GM19397 (cell line): ENCODE data around the gene EPN1.

ENCODE experiments used
- ATAC-seq: cut with Tn5 transposase; IDR thresholded peaks from one replicate; pipeline ENCODE4 v1.9.1; 2021; ENCODE audit warnings: mild to moderate bottlenecking, moderate library complexity; ENCODE audit not compliant: unreplicated experiment

Gene EPN1

GRCh38 chr19:55674841-55675660 is at the start of gene EPN1:
Gene EPN1, plus strand, starts transcription at chr19:55675226. Its CDS starts 3,402 bp downstream, at chr19:55678628.
- ATAC-seq: peak; percentile 73

- ATAC-seq: no peak
These were observed 48.7 kb upstream of the EPN1 start for GRCh38 chr19:55626350-55626749.

GRCh38 chr19:55632463-55632834 is 42.6 kb upstream of the EPN1 start:
- no peak for ATAC-seq

DNA sequence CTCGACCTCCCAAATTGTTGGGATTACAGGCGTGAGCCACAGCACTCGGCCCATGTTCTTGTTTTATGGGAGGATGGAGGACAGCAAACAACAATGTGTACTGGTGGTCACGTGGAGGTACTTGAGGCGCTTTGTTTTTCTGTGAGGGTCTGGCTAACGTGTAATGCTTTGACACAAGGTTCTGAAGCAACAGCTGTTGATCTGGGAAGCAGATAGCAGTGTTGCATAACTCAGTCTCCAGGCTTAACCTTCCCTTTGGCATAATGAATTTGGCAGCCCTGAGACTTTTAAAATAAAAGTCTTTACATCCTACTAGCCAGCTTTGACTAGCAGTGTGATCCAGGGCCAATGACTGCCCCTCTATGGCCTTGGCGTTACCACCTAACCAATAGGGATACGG is 41.2 kb upstream of the EPN1 start:
- ATAC-seq: no peak

DNA sequence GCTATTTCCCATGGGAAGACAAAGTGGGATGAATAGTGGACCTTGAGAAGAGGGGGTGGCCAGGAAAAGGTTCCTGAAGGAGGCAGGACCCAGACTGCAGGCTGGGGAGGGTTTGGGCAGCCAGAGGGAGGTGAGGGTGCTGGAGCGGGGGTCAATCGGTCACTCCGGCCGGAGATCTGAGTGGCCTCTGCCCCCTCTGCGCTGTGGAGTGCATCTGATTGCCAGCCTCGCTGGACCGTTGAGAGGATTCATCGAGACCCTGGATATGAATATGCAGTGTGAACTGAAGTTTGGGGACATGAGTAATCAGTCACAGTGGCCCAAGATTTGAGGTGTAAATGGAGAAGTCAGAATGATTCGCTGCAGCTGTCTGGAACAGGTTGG is 39.7 kb upstream of the EPN1 start:
- no peak for ATAC-seq

DNA sequence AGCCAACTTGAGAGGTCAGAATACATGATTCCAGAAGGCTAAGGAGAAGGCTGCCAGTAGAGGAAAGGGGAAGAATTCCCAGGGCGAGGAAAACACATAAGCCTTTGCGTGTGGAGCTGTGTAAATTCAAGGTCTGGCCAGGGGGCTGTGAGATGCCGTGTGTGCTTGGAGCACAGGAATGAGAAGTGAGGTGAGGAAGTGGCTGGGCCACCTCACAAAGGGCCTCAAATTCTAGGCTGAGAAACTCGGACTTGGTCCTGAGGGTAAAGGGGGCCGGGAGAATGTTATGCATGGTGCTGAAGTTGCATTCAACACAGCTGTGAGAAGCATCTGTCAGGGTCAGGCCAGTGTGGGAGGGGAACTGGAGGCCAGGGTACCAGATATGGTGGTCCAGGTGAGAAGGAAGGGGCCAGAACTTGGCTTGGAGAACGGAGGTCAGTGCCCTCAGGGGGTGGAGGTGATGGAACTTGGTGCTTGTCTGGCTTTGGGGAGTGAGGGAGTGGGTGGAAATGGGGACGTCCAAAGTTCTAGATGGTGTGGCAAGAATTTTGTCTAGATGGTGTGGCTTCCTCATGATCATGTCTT is 39.1 kb upstream of the EPN1 start:
- ATAC-seq: no peak

DNA sequence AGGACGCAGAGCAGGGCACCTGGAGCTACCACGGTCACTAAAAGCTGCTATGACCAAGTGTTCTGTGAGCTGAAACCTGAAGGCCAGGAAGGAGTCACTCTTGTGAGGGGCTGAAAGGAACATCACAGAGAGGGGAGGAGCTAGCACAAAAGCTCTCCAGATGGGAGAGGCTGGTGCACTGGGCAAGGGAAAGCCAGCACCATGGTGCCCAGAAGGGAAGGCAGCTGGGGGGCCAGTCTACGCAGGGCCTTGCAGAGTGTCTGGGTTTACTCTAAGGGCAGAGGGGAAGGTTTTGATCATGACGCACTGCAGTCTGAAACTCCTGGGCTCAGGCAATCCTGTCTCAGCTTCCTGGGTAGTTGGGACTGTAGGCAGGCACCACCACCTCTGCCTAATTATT is 38.3 kb upstream of the EPN1 start:
- no peak for ATAC-seq

DNA sequence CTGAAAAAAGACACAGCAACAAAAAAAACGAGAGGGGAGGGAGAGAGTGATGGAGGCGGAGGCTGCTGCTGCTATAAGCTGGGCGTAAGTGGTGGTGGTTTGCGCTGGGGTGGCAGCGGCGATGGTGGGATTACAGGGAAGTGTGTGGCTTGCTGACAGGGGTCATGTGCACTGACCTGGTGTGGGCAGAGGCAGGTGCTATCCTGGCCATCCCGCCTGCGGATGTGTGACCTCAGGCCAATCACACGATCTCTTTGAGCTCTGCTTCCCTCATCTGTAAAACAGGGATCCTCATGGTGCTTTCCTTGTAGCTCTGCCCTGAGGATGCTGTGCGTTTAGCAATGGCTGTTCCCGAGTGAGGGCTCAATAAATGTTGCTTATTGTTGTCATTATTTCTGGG is 37.5 kb upstream of the EPN1 start:
- no peak for ATAC-seq

GRCh38 chr19:55638864-55639359 is 36.1 kb upstream of the EPN1 start:
- ATAC-seq: no peak

GRCh38 chr19:55640043-55640576 is 34.9 kb upstream of the EPN1 start:
- ATAC-seq: no peak

GRCh38 chr19:55640577-55641425 is 34.2 kb upstream of the EPN1 start, which contains the start of gene ZNF580:
Gene ZNF580, plus strand, starts transcription at chr19:55641002. Its CDS starts 1,507 bp downstream, at chr19:55642509.
- ATAC-seq: no peak

DNA sequence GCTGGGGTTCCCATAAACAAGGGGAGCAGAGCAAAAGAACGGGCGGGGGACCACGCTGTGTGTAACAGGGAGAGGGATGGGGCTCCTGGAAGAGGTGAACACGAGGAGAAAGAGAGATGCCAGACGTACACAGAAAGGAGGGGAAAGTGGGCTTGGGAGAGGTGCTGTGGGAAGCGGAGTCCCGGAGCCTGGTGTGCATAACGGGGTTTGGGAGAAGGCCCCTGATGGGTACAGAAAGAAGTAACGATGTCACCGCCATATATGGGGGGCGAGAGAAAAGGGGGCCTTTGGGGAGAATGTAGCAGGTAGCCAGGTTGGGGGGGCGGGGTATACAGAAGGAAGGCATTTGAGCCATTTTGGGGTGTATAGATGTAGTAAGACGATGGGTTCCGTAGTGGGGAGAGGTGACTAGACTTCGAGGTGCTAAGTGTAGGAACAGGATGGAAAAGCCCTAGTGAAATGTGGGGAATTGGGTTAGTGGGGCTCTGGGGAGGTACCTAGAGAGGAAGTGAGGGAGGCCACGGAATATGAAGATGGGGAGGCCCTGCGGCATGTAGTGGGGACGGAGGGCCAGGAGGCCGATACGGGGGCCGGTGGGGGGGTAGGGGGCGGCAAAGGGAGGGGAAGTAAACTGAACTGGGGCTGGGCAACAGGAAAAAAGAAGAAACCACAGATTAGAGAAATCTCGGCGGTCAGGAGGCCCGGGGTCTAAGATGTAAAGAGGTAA is 33.4 kb upstream of the EPN1 start:
- no peak for ATAC-seq

DNA sequence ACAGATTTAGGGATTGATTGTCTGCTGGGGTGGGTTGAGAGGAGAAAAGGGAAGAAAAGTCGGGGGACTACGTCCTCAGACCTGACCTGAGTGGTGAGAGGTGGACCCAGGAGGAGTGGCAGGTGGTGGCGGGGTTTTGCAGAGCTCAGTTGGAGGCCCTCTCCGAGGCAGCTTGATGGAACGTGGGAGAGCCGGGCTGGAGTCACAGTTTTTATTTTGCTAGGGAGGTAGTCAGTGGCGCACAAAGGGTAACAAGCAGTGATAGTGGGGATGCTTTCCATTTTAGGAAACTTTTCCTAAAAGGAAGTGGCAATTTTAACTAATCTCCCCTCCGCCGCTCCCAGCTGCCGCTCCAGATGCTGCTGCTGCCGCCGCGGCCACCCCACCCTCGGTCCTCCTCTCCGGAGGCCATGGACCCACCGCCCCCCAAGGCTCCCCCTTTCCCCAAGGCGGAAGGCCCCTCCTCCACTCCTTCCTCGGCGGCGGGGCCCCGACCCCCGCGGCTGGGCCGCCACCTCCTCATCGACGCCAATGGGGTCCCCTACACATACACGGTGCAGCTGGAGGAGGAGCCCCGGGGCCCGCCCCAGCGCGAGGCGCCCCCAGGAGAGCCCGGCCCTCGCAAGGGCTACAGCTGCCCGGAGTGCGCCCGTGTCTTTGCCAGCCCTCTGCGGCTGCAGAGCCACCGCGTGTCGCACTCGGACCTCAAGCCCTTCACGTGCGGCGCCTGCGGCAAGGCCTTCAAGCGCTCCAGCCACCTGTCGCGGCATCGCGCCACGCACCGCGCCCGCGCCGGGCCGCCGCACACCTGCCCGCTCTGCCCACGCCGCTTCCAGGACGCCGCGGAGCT is 32.6 kb upstream of the EPN1 start:
- no peak for ATAC-seq

GRCh38 chr19:55643003-55643886 is 31.8 kb upstream of the EPN1 start, which contains the start of gene ZNF581:
Gene ZNF581, plus strand, starts transcription at chr19:55643649. Its CDS starts 923 bp downstream, at chr19:55644572.
- peak; percentile 27 for ATAC-seq

GRCh38 chr19:55643887-55644176 is 31.2 kb upstream of the EPN1 start:
- ATAC-seq: no peak

- ATAC-seq: no peak
These were observed 30.7 kb upstream of the EPN1 start for GRCh38 chr19:55644191-55644833.

DNA sequence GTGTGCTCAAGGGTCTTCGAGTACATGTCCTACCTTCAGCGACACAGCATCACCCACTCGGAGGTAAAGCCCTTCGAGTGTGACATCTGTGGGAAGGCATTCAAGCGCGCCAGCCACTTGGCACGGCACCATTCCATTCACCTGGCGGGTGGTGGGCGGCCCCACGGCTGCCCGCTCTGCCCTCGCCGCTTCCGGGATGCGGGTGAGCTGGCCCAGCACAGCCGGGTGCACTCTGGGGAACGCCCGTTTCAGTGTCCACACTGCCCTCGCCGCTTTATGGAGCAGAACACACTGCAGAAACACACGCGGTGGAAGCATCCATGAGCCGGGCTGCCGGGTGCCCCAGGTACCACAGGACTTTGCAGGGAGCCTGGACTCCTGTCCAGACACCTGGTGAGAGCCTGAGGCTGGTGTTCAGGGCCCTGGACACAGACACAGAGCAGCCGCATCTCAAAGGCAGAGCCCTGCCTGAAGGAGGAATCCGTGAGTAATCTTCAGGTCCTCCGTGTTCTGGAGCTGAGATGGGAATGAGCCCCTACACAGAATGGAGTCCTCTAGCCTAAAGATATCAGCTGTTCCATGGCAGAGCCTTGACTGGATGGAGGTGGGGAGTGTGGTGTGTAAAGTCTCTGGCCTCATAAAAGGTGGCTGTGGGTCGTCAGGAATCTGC is 30.0 kb upstream of the EPN1 start:
- no peak for ATAC-seq

- no peak for ATAC-seq
These were observed 29.5 kb upstream of the EPN1 start for GRCh38 chr19:55645512-55645881.
